Pons (tissue), 1 donor: ENCODE measurements around the gene C7.

Experiments
- DNase-seq: peaks from one replicate; pipeline ENCODE4 v3.0.0-alpha.2; 2016; ENCODE audit warnings: low spot score

C7 gene

DNA sequence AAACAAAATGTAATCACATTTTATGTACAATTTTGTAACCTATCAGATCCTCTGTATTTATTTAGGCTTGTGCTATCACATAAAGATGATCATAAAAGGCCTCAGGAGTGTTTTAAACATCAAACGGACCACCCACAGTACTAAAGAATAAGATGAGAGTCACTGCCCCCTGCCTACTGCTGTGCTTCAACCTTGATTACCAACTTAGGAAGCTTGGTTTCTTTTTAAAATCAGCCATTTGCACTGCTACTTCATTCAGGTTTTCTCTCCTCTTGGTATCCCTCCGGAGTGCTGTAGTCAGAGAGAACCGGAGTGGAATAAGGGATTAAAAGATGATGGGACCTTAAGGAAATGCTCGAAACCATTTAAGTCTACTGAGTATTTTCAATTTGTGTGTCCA is 6.9 kb downstream of the C7 start:
- DNase-seq, result no peak

DNA sequence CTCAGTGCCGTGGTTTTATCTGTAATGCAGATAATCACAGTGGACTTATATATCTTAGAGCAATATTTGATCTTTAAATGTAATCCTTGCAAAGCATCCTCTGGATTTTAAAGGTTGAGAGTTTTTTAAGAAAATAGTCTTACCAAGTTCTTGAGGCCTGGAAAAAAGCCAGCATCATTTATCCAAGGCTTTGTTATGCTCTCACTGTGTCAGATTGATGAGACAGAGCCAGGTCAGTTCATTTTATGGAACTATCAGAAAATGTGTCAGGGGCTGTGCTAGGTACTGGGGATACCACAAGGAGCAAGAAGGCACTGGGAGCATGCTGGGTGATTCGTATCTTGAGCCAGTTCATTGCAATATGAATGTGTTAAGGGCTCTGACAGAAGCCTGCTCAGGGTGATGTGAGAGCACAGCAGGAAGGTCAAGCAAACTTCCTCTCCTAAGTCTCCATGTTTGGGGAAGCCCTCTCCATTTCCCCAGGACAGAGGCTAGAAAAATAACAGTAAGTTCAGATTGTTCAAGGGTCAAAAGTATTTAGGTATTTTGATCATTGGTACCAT is 19.7 kb downstream of the C7 start:
- no peak for DNase-seq

GRCh38 chr5:40932766-40933165 is 23.5 kb downstream of the C7 start:
- no peak for DNase-seq

DNA sequence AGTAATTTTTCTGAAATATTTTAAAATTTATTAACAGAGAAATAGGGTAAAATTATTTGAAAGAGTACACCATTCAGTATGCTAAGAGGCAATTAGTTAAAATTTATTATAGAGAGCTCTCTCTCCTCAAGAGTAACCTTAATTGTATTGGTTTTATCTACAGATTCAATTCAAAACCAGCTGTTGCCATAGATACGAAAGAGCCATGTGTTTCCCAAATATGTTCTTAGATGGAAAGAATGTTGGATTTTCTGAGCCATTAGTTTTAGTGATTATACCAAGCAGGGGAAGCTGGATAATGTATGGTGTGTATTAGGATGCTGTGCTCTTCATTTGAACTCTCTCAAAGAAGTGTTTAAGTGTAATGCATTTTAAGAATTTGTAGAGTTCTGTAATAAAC is 27.8 kb downstream of the C7 start:
- no peak for DNase-seq

DNA sequence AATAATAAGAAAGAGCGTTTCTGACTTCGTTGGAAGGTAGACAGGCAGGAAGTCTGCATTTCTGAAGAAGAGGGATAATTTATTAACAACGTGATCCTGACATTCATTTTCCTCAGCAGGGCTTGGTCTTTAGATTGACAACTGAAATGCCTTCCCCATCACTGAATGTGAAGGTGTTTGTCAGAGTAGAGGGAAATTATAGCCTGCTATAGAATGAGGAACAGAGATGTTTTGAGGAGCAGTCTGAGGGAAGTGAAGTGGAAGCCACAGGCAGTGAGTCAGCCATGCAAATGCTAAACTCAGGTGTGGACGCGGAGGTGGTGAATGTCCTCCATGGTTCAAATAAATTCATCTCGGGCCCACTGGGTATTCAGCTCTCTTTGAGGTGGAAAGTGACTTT is 30.5 kb downstream of the C7 start:
- DNase-seq, result no peak

GRCh38 chr5:40945111-40945510 is 35.8 kb downstream of the C7 start:
- DNase-seq, result no peak

DNA sequence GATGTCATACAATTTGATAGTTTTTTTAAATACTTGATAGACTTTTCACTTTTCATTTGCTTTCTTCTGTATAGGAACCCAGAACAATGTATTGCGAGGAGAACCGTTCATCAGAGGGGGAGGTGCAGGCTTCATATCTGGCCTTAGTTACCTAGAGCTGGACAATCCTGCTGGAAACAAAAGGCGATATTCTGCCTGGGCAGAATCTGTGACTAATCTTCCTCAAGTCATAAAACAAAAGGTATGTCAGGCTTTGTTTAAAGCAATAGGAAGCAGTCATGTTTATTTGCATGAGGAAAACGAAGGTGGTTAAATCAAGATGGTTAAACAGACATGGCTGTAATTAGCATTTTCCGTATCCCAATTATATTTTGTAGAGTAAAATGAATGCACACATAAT is 46.0 kb downstream of the C7 start:
- no peak for DNase-seq

DNA sequence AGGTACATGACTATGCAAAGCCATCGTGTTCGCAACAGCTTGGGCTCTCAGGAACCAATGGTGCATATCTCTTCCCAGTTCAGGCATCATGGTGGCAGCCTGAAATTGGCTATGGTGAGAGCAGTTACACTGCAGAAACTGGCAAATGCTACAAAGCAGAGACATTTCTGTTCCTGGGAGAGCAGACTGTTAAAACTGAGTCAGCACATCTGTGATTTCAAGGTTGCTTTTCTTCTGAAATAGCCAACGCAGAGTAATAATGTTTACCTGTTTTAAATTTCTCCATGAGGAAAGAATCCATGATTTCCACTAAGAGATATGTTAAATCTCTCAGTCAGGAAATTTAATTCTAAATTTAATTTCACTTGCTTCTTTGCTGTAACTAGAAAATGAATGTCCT is 47.8 kb downstream of the C7 start:
- DNase-seq, result no peak

- DNase-seq, result no peak
Observed at GRCh38 chr5:40958811-40959210, 49.5 kb downstream of the C7 start.

DNA sequence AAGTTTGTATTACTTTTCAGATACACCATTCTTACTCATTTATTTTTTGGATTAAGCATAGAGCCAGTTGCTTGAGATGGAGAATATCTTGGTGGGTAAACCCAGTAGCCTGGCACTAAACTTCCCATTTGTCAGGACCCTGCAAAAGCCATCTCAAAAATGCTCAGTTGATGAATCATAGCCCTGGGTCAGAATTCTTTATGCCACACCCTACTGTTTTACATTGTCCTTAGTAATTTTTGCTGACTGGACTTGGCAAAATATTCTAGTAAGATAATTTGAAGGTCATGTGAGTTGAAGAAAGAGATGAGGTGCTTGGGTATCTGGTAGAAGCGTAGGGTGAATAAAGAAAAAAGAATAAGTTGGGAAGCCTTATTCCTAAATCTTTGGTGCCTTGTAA is 50.7 kb downstream of the C7 start:
- no peak for DNase-seq

- no peak for DNase-seq
Observed at GRCh38 chr5:40962207-40962955, 53.1 kb downstream of the C7 start.

DNA sequence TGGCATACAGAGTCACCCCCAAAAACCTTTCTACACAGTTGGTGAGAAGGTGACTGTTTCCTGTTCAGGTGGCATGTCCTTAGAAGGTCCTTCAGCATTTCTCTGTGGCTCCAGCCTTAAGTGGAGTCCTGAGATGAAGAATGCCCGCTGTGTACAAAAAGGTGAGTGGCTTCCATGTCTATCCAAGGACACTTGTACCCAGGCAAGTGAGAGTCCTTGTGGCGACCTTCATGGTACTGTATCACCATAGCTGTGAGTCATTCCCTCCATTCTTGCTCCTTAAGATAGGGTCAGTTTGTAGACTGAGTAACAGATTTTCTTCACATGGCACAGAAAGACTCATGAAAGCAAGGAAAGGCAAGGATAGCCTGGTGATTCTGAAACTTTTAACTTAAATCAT is 63.1 kb downstream of the C7 start:
- no peak for DNase-seq

GRCh38 chr5:40973364-40974004 is 64.2 kb downstream of the C7 start:
- DNase-seq, result no peak

GRCh38 chr5:40976041-40976440 is 66.7 kb downstream of the C7 start:
- DNase-seq, result no peak

- DNase-seq, result no peak
Observed at GRCh38 chr5:40976836-40977235, 67.5 kb downstream of the C7 start.

- no peak for DNase-seq
Observed at GRCh38 chr5:40981420-40981819, 72.1 kb downstream of the C7 start.

DNA sequence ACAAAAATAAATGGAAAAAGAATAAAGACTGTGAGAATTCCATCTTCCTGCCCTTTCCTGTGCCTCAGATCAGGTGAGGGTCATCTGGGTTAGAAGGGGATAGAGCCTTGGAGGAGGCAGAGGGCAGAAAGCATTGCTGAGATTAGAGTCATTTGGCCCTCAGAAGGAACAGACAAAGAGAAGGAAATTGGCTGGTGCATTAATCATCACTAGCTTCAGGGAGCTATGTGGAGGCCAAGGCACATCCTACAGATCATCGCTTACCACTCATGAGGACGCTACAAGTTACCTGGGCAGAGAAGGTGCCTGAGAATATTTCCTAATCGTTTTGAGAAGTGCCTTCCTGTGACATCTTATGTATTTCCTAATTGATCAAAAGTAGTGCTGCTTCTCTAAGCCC is 74.5 kb downstream of the C7 start:
- no peak for DNase-seq

- no peak for DNase-seq
Observed at GRCh38 chr5:40984884-40985283, 75.6 kb downstream of the C7 start.

DNA sequence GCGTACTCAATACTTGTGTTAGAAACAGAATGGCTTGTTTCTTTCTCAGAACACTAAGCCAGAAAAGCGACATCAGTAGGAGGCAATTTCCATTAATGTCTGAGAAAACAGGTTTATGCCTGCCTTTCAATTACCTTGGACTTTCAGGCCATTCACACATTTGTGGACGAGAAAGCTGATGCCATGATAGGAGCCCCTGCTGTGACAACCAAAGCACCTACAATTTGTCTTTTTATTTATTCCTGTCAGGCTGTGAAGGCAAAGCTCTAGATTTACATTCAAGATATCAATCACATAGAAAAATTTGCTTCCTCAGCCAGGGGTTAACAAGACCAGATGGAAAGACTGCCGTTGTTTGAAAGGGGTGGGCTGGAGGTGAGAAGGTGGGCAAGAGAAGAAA is 76.2 kb downstream of the C7 start:
- no peak for DNase-seq

DNA sequence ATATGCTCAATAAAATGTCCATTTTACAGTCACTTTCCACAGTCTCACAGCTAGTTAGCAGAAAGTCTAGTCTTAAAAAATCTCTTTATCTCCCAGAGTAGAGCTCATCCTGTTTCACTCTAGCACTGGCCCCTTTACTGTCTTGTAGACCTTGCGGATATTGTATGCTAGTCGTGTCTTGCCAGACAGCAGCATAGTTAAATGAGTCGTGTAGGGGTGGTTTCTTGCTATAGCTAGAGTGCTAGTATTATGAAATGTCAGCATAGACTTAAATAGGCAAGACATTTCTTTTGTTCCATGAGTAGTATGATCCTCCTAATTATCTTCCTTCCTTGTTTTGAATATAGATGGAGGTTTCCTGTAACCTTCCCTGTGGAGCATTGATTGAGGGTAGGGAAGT is 77.4 kb downstream of the C7 start:
- no peak for DNase-seq

DNA sequence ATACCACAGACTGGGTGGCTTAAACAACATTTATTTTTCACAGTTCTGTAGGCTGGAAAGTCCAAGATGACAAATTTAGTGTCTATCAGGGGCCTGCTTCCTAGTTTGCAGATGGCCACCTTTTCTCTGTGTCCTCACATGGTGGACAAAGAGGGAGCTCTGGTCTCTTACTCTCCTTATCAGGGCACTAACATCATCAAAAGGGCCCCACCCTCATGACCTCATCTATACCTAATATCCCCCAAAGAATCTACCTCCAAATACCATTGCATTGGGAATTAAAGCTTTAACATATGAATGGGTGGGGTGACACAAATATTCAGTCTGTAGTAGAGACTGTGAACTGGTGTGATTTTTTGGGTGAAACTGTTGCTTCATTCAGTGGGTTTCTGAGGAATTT is 78.1 kb downstream of the C7 start:
- no peak for DNase-seq

- DNase-seq, result no peak
Observed at GRCh38 chr5:40988746-40989510, 79.6 kb downstream of the C7 start.
